T1000 (cell line): ENCODE measurements around the gene CELF1.

ENCODE experiments used
- DNase-seq: peaks from one replicate; lab custom pipeline; 2025; ENCODE audit warnings: mixed read lengths; lab: John Stamatoyannopoulos, UW

Gene CELF1

DNA sequence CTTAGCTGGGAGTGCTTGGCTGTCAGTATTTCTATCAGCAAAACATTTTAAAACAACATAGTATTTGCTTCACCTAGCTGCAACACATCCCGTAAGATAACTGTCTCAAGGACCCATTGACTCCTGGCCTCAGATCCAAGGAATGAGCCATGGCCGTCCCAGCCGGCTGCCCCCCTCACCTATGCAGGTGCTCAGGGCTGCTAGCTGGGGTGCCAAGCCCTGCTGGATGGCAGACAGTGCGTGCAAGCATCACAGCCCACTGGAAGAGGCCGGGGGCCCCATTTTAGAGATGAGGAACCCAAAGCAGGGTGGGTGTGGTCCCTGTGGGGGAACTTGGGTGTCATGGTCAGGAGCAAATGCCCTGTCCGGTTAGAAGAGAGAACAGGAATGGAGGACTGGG lies 135.2 kb downstream of the CELF1 start:
- no peak for DNase-seq

- peak; percentile 68 for DNase-seq
Measured at GRCh38 chr11:47415949-47416472, 136.9 kb downstream of the CELF1 start.
